Memory B cell (primary cell): ENCODE measurements around the gene CCDC195.
"Not testable (repeated sequence)": the region's sequence is repeated elsewhere in the genome, so short reads cannot be mapped to it uniquely, and the experiment has no call there.

Experiments
- ATAC-seq: fragments of 150-1000 bp; cut with Tn5 transposase; 2 replicates; pipeline ENCODE4 v1.10.0; 2021; ENCODE audit warnings: low read depth, mild to moderate bottlenecking, moderate library complexity
- DNase-seq, 2 donors: peaks; one replicate each; pipeline ENCODE4 v3.0.0; 2022; ENCODE audit warnings: low spot score in 2 of 2
- H3K27ac Mint-ChIP-seq: one replicate; pipeline ENCODE4 v1.8.0; 2022; ENCODE audit warnings: mild to moderate bottlenecking, moderate library complexity, mixed read lengths
- H3K27me3 Mint-ChIP-seq: one replicate; pipeline ENCODE4 v1.8.0; 2022; ENCODE audit warnings: mixed read lengths
- H3K36me3 Mint-ChIP-seq: one replicate; pipeline ENCODE4 v1.8.0; 2022; ENCODE audit warnings: mild to moderate bottlenecking, mixed read lengths
- H3K4me1 Mint-ChIP-seq: one replicate; pipeline ENCODE4 v1.8.0; 2022; ENCODE audit warnings: mixed read lengths
- H3K4me3 Mint-ChIP-seq: one replicate; pipeline ENCODE4 v1.8.0; 2022; ENCODE audit warnings: mild to moderate bottlenecking, moderate library complexity, mixed read lengths
- H3K9me3 Mint-ChIP-seq: one replicate; pipeline ENCODE4 v1.8.0; 2022; ENCODE audit warnings: mixed read lengths

The CCDC195 gene

GRCh38 chr2:224670203-224670602, 46.0 kb downstream of the CCDC195 start:
- Mint-ChIP-seq H3K27ac (no peak overlapping the region), H3K4me1 (peaks cover 20% of the 10 kb centered on the region), H3K4me3 (no peak overlapping the region), H3K27me3 (no peaks in the 10 kb centered on the region), H3K36me3 (peaks cover 1% of the 10 kb centered on the region), H3K9me3 (no peaks in the 10 kb centered on the region)
- no peak for ATAC-seq
- DNase-seq, result no peak

GRCh38 chr2:224669449-224669848, 46.7 kb downstream of the CCDC195 start:
- Mint-ChIP-seq H3K27ac (no peak overlapping the region), H3K9me3 (no peaks in the 10 kb centered on the region), H3K36me3 (peaks cover 1% of the 10 kb centered on the region), H3K4me1 (peaks cover 20% of the 10 kb centered on the region), H3K27me3 (no peaks in the 10 kb centered on the region), H3K4me3 (no peak overlapping the region)
- ATAC-seq (no peak), DNase-seq (no peak)

- DNase-seq (no peak), ATAC-seq (no peak)
- no peaks in the 10 kb centered on the region for H3K27me3 Mint-ChIP-seq
- H3K9me3 Mint-ChIP-seq, result peaks cover 2% of the 10 kb centered on the region
- no peak overlapping the region for H3K4me3 Mint-ChIP-seq
- peaks cover 2% of the 10 kb centered on the region for H3K36me3 Mint-ChIP-seq
- peaks cover 20% of the 10 kb centered on the region for H3K4me1 Mint-ChIP-seq
- H3K27ac Mint-ChIP-seq, result no peak overlapping the region
These were observed 47.8 kb downstream of the CCDC195 start for GRCh38 chr2:224668123-224668909.

- no peaks in the 10 kb centered on the region for H3K27me3 Mint-ChIP-seq
- peaks cover 4% of the 10 kb centered on the region for H3K9me3 Mint-ChIP-seq
- peaks cover 20% of the 10 kb centered on the region for H3K4me1 Mint-ChIP-seq
- peak overlapping the region; percentile 56 for H3K4me3 Mint-ChIP-seq
- peaks cover 6% of the 10 kb centered on the region for H3K36me3 Mint-ChIP-seq
- peak in 1 of 2 donors; percentile 5 for DNase-seq
- ATAC-seq, result peak; percentile 88
- H3K27ac Mint-ChIP-seq, result peak overlapping the region; percentile 75
These were observed 49.1 kb downstream of the CCDC195 start for GRCh38 chr2:224666951-224667553.

- H3K36me3 Mint-ChIP-seq, H3K27ac Mint-ChIP-seq: not testable (repeated sequence)
- H3K4me1 Mint-ChIP-seq, result peaks cover 23% of the 10 kb centered on the region
These were observed 52.8 kb downstream of the CCDC195 start for GRCh38 chr2:224663322-224663721.

GRCh38 chr2:224661708-224662107, 54.5 kb downstream of the CCDC195 start:
- H3K36me3 Mint-ChIP-seq, ATAC-seq, H3K9me3 Mint-ChIP-seq, H3K27me3 Mint-ChIP-seq, H3K4me3 Mint-ChIP-seq, DNase-seq, H3K27ac Mint-ChIP-seq: not testable (repeated sequence)
- H3K4me1 Mint-ChIP-seq, result peaks cover 12% of the 10 kb centered on the region

More at GRCh38 chr2:224663322-224663721, 52.8 kb downstream of the CCDC195 start:
- H3K9me3 Mint-ChIP-seq, ATAC-seq, H3K4me3 Mint-ChIP-seq, DNase-seq, H3K27me3 Mint-ChIP-seq: not testable (repeated sequence)

- H3K4me3 Mint-ChIP-seq, result peak overlapping the region; percentile 59
- H3K9me3 Mint-ChIP-seq, result peaks cover 4% of the 10 kb centered on the region
- peaks cover 1% of the 10 kb centered on the region for H3K27me3 Mint-ChIP-seq
- DNase-seq (no peak), ATAC-seq (peak; percentile 31)
- peak overlapping the region; percentile 11 for H3K27ac Mint-ChIP-seq
- peaks cover 10% of the 10 kb centered on the region for H3K36me3 Mint-ChIP-seq
- H3K4me1 Mint-ChIP-seq, result peaks cover 6% of the 10 kb centered on the region
These were observed 56.5 kb downstream of the CCDC195 start for GRCh38 chr2:224659714-224660113.

- peaks cover 10% of the 10 kb centered on the region for H3K36me3 Mint-ChIP-seq
- H3K4me3 Mint-ChIP-seq, result no peak overlapping the region
- peaks cover 4% of the 10 kb centered on the region for H3K9me3 Mint-ChIP-seq
- H3K27ac Mint-ChIP-seq, result no peak overlapping the region
- ATAC-seq (no peak), DNase-seq (no peak)
- peaks cover 6% of the 10 kb centered on the region for H3K4me1 Mint-ChIP-seq
- peaks cover 1% of the 10 kb centered on the region for H3K27me3 Mint-ChIP-seq
These were observed 57.3 kb downstream of the CCDC195 start for GRCh38 chr2:224658780-224659405.

- ATAC-seq, result no peak
- Mint-ChIP-seq H3K4me3 (no peak overlapping the region), H3K4me1 (peaks cover 6% of the 10 kb centered on the region), H3K27ac (no peak overlapping the region), H3K36me3 (peaks cover 5% of the 10 kb centered on the region), H3K9me3 (no peaks in the 10 kb centered on the region), H3K27me3 (peaks cover 1% of the 10 kb centered on the region)
- no peak for DNase-seq
These were observed 58.8 kb downstream of the CCDC195 start for GRCh38 chr2:224657349-224657748.

GRCh38 chr2:224655006-224655537, 61.1 kb downstream of the CCDC195 start:
- H3K27me3 Mint-ChIP-seq, result no peaks in the 10 kb centered on the region
- no peaks in the 10 kb centered on the region for H3K36me3 Mint-ChIP-seq
- H3K27ac Mint-ChIP-seq, result no peak overlapping the region
- no peaks in the 10 kb centered on the region for H3K9me3 Mint-ChIP-seq
- ATAC-seq, result no peak
- DNase-seq, result no peak
- H3K4me1 Mint-ChIP-seq, result peaks cover 11% of the 10 kb centered on the region
- no peak overlapping the region for H3K4me3 Mint-ChIP-seq
